H1 (cell line): ENCODE data around the gene TRIM41. TPM values are rescaled to one million over a fixed set of nuclear protein-coding genes. Genes with fewer than 3 reads are reported as not detected.
A peak's percentile ranks its signal among the peaks of the same experiment; 100 is the strongest.

Source experiments
- CTCF ChIA-PET: fragments of 300-600 bp; sonication (Branson Sonifier 250); formaldehyde crosslinking; loops from one replicate; lab custom pipeline; 2021; ENCODE audit not compliant: partially characterized antibody; lab: Charles Lee
- POLR2A ChIA-PET: fragments of 300-600 bp; sonication (Branson Sonifier 250); formaldehyde crosslinking; loops from one replicate; lab custom pipeline; 2021; ENCODE audit warnings: inconsistent platforms; ENCODE audit not compliant: partially characterized antibody; lab: Charles Lee
- DNase-seq, 2 experiments: peaks; one replicate each; pipeline versions ENCODE4 v3.0.0 to v3.0.0-alpha.2; 2010 to 2022; ENCODE audit warnings: low spot score in 2 of 2, low read depth in 1 of 2, mixed read lengths in 1 of 2
- FAIRE-seq: peaks from 2 replicates; lab custom pipeline; 2011; peaks lifted over from hg19 to GRCh38; lab: Jason Lieb, UNC
- H2AFZ ChIP-seq: 2 replicates; pipeline ENCODE4 v1.8.1; 2012; ENCODE audit warnings: low read length, inconsistent platforms
- H2AK5ac ChIP-seq: 2 replicates; pipeline ENCODE4 v1.6.1; 2013; ENCODE audit warnings: low read depth, low read length
- H2BK120ac ChIP-seq: replicated peaks from 2 replicates; pipeline ENCODE3; 2013; ENCODE audit warnings: low read depth, low read length, inconsistent platforms
- H2BK12ac ChIP-seq: 2 replicates; pipeline ENCODE4 v1.6.1; 2013; ENCODE audit warnings: low read depth, low read length
- H2BK15ac ChIP-seq: 2 replicates; pipeline ENCODE4 v1.6.1; 2013; ENCODE audit warnings: low read length
- H2BK20ac ChIP-seq: 2 replicates; pipeline ENCODE4 v1.6.1; 2013; ENCODE audit warnings: low read length
- H2BK5ac ChIP-seq: 2 replicates; pipeline ENCODE4 v1.6.1; 2013; ENCODE audit warnings: low read depth, low read length
- H3K14ac ChIP-seq: 2 replicates; pipeline ENCODE4 v1.6.1; 2013; ENCODE audit warnings: inconsistent platforms; ENCODE audit not compliant: insufficient read length
- H3K18ac ChIP-seq: 2 replicates; pipeline ENCODE4 v1.6.1; 2013; ENCODE audit warnings: low read length; ENCODE audit errors: extremely low read depth
- H3K23ac ChIP-seq: 2 replicates; pipeline ENCODE4 v1.6.1; 2013; ENCODE audit warnings: inconsistent platforms; ENCODE audit not compliant: insufficient read length
- H3K23me2 ChIP-seq: 2 replicates; pipeline ENCODE4 v1.6.1; 2013; ENCODE audit warnings: low read depth, low read length
- H3K27ac ChIP-seq: 2 replicates; pipeline ENCODE4 v1.6.1; 2011; ENCODE audit warnings: low read depth, low read length, inconsistent platforms
- H3K27me3 ChIP-seq, 4 experiments: replicated peaks in 1 of 4; 1 replicate in 1 of 4; 2 replicates in 3 of 4; pipeline versions ENCODE4 v1.6.1 to v1.8.1; 2011 to 2013; ENCODE audit warnings: low read length in 3 of 4, mild to moderate bottlenecking in 3 of 4, inconsistent platforms in 2 of 4, mixed read lengths in 2 of 4, moderate library complexity in 1 of 4; ENCODE audit not compliant: control insufficient read depth in 3 of 4, insufficient read depth in 3 of 4; ENCODE audit errors: extremely low read depth in 1 of 4
- H3K36me3 ChIP-seq, 4 experiments: 2 replicates each; pipeline versions ENCODE4 v1.6.1 to v1.8.1; 2011 to 2013; ENCODE audit warnings: mild to moderate bottlenecking in 4 of 4, low read length in 3 of 4, moderate library complexity in 2 of 4, control low read depth in 1 of 4, inconsistent platforms in 1 of 4; ENCODE audit not compliant: insufficient read depth in 4 of 4, control insufficient read depth in 2 of 4
- H3K4ac ChIP-seq: replicated peaks from 2 replicates; pipeline ENCODE3; 2013; ENCODE audit warnings: low read length, low read depth, mixed read lengths, inconsistent platforms; ENCODE audit not compliant: insufficient read length
- H3K4me1 ChIP-seq, 4 experiments: replicated peaks in 1 of 4; 1 replicate in 1 of 4; 2 replicates in 3 of 4; pipeline versions ENCODE4 v1.6.1 to v1.8.1; 2011 to 2013; ENCODE audit warnings: low read length in 3 of 4, inconsistent platforms in 2 of 4, mixed read lengths in 1 of 4; ENCODE audit not compliant: insufficient read depth in 4 of 4, control insufficient read depth in 3 of 4
- H3K4me2 ChIP-seq, 2 experiments: 2 replicates each; pipeline versions ENCODE4 v1.6.1 to v1.8.1; 2011 to 2013; ENCODE audit warnings: low read depth in 2 of 2, low read length in 2 of 2, control low read depth in 1 of 2, inconsistent platforms in 1 of 2, mild to moderate bottlenecking in 1 of 2; ENCODE audit not compliant: insufficient read depth in 1 of 2
- H3K4me3 ChIP-seq, 4 experiments: fragments of 200-600, 300-600 bp in 1 of 4; sonication (generic), shearing (Covaris generic), sonication (Bioruptor Twin) in 1 of 4; 2 replicates each; pipeline versions ENCODE4 v1.5.1 to v1.8.1; 2011 to 2016; ENCODE audit warnings: low read length in 4 of 4, low read depth in 3 of 4, control low read depth in 2 of 4, inconsistent platforms in 2 of 4, mild to moderate bottlenecking in 2 of 4, mixed read lengths in 1 of 4, moderate library complexity in 1 of 4; ENCODE audit not compliant: insufficient read depth in 2 of 4; ENCODE audit errors: extremely low read depth in 1 of 4
- H3K56ac ChIP-seq: replicated peaks from 2 replicates; pipeline ENCODE3; 2013; ENCODE audit warnings: low read depth, mild to moderate bottlenecking, mixed read lengths, low read length, inconsistent platforms; ENCODE audit not compliant: insufficient read length
- H3K79me1 ChIP-seq: 2 replicates; pipeline ENCODE4 v1.6.1; 2013; ENCODE audit warnings: low read depth, low read length, control low read depth
- H3K79me2 ChIP-seq, 2 experiments: 2 replicates each; pipeline versions ENCODE4 v1.6.1 to v1.8.1; 2012 to 2013; ENCODE audit warnings: low read length in 2 of 2, mild to moderate bottlenecking in 2 of 2, inconsistent platforms in 1 of 2; ENCODE audit not compliant: insufficient read depth in 2 of 2, control insufficient read depth in 1 of 2
- H3K9ac ChIP-seq, 4 experiments: replicated peaks in 1 of 4; 1 replicate in 1 of 4; 2 replicates in 3 of 4; pipeline versions ENCODE4 v1.6.1 to v1.8.1; 2011 to 2013; ENCODE audit warnings: low read depth in 3 of 4, low read length in 3 of 4, control low read depth in 2 of 4, mild to moderate bottlenecking in 2 of 4, moderate library complexity in 2 of 4, inconsistent platforms in 1 of 4; ENCODE audit errors: extremely low read depth in 1 of 4
- H3K9me3 ChIP-seq, 2 experiments: 2 replicates each; pipeline versions ENCODE4 v1.6.1 to v1.8.1; 2012 to 2013; ENCODE audit warnings: mild to moderate bottlenecking in 2 of 2, moderate library complexity in 2 of 2, control low read depth in 1 of 2, inconsistent platforms in 1 of 2, low read depth in 1 of 2, low read length in 1 of 2, mixed read lengths in 1 of 2; ENCODE audit not compliant: insufficient read depth in 2 of 2
- H4K20me1 ChIP-seq, 2 experiments: replicated peaks in 1 of 2; 2 replicates each; pipeline versions ENCODE3 to v1.8.1; 2011 to 2013; ENCODE audit warnings: inconsistent platforms in 2 of 2, low read length in 2 of 2, mild to moderate bottlenecking in 1 of 2; ENCODE audit not compliant: insufficient read depth in 2 of 2, control insufficient read depth in 1 of 2
- H4K5ac ChIP-seq: 2 replicates; pipeline ENCODE4 v1.6.1; 2013; ENCODE audit warnings: low read length, low read depth, mixed read lengths, inconsistent platforms; ENCODE audit not compliant: insufficient read length
- H4K8ac ChIP-seq: 2 replicates; pipeline ENCODE4 v1.8.0; 2013; ENCODE audit warnings: mild to moderate bottlenecking, moderate library complexity, low read length, inconsistent platforms; ENCODE audit not compliant: insufficient read depth; ENCODE audit errors: extremely low read depth
- H4K91ac ChIP-seq: replicated peaks from 2 replicates; pipeline ENCODE3; 2013; ENCODE audit warnings: low read length, mixed read lengths, inconsistent platforms; ENCODE audit not compliant: insufficient read length
- NANOG ChIP-seq: IDR thresholded peaks from 2 replicates; pipeline ENCODE4 v1.6.1; 2011; ENCODE audit warnings: low read length, low read depth, mild to moderate bottlenecking, inconsistent platforms; ENCODE audit not compliant: insufficient read depth, poor library complexity, severe bottlenecking
- RAD21 ChIP-seq, 2 experiments: IDR thresholded peaks in 1 of 2; conservative IDR thresholded peaks in 1 of 2; 2 replicates each; pipeline ENCODE4 v1.6.1; 2011; ENCODE audit warnings: low read depth in 2 of 2, low read length in 2 of 2, improper control_type of control experiment in 1 of 2, inconsistent platforms in 1 of 2, mild to moderate bottlenecking in 1 of 2, moderate library complexity in 1 of 2
- SIN3A ChIP-seq, 2 experiments: IDR thresholded peaks in 1 of 2; conservative IDR thresholded peaks in 1 of 2; 2 replicates each; pipeline ENCODE4 v1.6.1; 2011 to 2012; ENCODE audit warnings: low read length in 2 of 2, improper control_type of control experiment in 1 of 2, low read depth in 1 of 2, mild to moderate bottlenecking in 1 of 2
- TBP ChIP-seq: IDR thresholded peaks from 2 replicates; pipeline ENCODE4 v1.6.1; 2011; ENCODE audit warnings: low read depth, low read length, improper control_type of control experiment
- WGBS, 2 experiments: shearing (Covaris generic) in 1 of 2; methylation state at CpG; one replicate each; pipeline versions ENCODE4 v1.1.6 to v1.1.7; 2013 to 2015; ENCODE audit warnings: low lambda C conversion rate in 2 of 2, mixed read lengths in 2 of 2, inconsistent platforms in 1 of 2, low coverage in 1 of 2, missing lambda C conversion rate in 1 of 2; ENCODE audit not compliant: insufficient replicate concordance in 2 of 2, insufficient coverage in 1 of 2, insufficient read length in 1 of 2; ENCODE audit errors: extremely low coverage in 1 of 2, missing lambda C conversion rate in 1 of 2; 5-methylcytosine and 5-hydroxymethylcytosine counted together
- polyA plus RNA-seq, 7 experiments: library from polyadenylated mRNA; depleted of rRNA in 3 of 7; stranded (reverse) in 5 of 7; unstranded in 2 of 7; fragments of >200 nt in 5 of 7; fragments of 200-250 nt in 2 of 7; gene quantifications; 1 replicate in 5 of 7; 2 replicates in 1 of 7; 4 replicates in 1 of 7; pipeline versions ENCODE4 v1.2.1 to v1.2.3, GENCODE V29; 2011 to 2013; ENCODE audit warnings: missing spikeins in 2 of 7, mixed read lengths in 2 of 7
- total RNA-seq: library from RNA; stranded (reverse); fragmentation: NEBNext Ultra II Directional; extraction: Animal tissue kit (Norgen Biotek cat#: 25700); gene quantifications from 2 replicates; pipeline ENCODE4 v1.2.1, GENCODE V29; 2021
- TF ChIP-seq, protein P1 (sequence below): IDR thresholded peaks from 2 replicates; pipeline ENCODE4 v1.6.1; 2012; ENCODE audit warnings: inconsistent platforms
- TF ChIP-seq, protein P2 (sequence below), 3 experiments: IDR thresholded peaks; 1 replicate in 2 of 3; 2 replicates in 1 of 3; pipeline versions ENCODE4 v1.5.1 to v1.6.1; 2011; ENCODE audit warnings: low read length in 3 of 3, mild to moderate bottlenecking in 3 of 3, inconsistent platforms in 2 of 3, low read depth in 1 of 3, moderate library complexity in 1 of 3; ENCODE audit not compliant: insufficient read depth in 1 of 3; ENCODE audit errors: control extremely low read depth in 1 of 3

Gene TRIM41
- total and polyA plus RNA-seq, 2 of the 8 experiments (the other 6 are each of a cell fraction or from before 2014, with no cell fraction given), result 12.9 to 21.6 TPM

DNA sequence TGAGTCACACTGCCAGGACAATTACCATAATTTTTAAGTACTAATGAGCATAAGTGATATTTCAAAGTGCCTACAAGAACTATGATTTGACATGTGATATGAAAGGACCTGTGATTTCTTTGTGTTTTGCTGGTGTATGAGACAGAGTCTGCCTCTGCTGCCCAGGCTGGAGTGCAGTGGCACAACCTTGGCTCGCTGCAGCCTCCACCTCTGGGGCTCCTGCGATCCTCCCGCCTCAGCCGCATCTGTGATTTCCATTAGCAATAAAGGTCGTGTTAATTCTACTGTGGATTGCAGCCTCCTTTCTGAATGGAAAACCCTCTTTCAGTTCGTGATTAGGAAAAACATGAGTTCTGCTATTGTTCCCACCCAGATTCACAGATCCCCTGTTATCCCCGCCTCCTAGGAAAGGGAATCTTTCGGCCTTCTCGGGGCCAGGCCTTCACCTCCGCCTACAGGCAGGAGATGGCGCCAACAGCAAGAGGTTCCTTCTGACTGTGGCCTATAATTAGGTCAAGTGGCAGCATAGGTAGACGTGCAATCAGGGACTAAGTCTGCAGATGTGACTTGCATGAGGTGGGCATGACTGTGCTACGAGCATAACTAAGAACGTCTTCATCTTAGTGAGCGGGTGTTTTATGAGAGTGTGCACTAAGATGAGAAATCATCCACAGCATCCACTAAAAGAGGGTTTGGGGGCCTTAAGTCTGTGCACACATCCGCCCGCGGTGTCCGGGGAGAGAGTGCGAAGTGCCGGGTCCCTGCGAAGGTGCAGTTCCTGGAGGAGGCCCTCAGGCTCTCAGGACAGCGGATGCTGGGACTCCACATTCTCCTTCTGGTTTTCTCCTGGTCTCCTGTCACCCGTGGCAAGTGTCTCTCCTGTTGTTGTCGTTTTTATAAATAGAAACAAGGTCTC lies 41.2 kb upstream of the TRIM41 start:
- Histone ChIP-seq H3K4me1 (no peaks in the 10 kb centered on the region), H4K20me1 (no peaks in the 10 kb centered on the region), H4K91ac (no peak overlapping the region), H4K8ac (no peak overlapping the region; the same call in 1 of the 2 replicates), H3K4me2 (peak overlapping the region in 1 of 2 experiments; percentile 53; a peak in 2 of 4 replicates), H4K5ac (no peak overlapping the region), H2BK5ac (no peak overlapping the region), H3K9me3 (no peaks in the 10 kb centered on the region; a peak in 1 of 4 replicates), H2BK15ac (no peak overlapping the region), H2BK20ac (no peak overlapping the region), H3K23me2 (no peaks in the 10 kb centered on the region), H3K23ac (no peak overlapping the region), H3K56ac (no peak overlapping the region), H3K18ac (no peak overlapping the region), H3K14ac (no peak overlapping the region), H3K9ac (no peak overlapping the region), H2AFZ (peak overlapping the region; percentile 66; the same call in 1 of the 2 replicates), H3K27me3 (no peaks in the 10 kb centered on the region), H3K36me3 (no peaks in the 10 kb centered on the region), H2BK12ac (no peak overlapping the region), H3K79me1 (no peaks in the 10 kb centered on the region), H3K4ac (no peak overlapping the region), H3K27ac (no peak overlapping the region), H3K4me3 (no peak overlapping the region), H2AK5ac (no peak overlapping the region), H2BK120ac (no peak overlapping the region), H3K79me2 (no peaks in the 10 kb centered on the region)
- ChIA-PET CTCF (interaction anchor here (0.6 to 3.6 kb wide), 9 partner anchors 9 to 81 kb away, joined by 3 to 23 read pairs (median 3); no protein-coding TSS in a partner anchor), POLR2A (interaction anchor here (3.0 kb wide), 1 partner anchor 53 kb away, joined by 12 read pairs; no protein-coding TSS in a partner anchor)
- WGBS, 2 experiments, result 55% methylated on average over 25 of the region's 25 CpGs; no CpG with 5 or more reads in 1 of the 2 experiments
- FAIRE-seq, result peak; percentile 28
- DNase-seq, result peak in 1 of 2 experiments; percentile 76
- TF ChIP-seq TBP, result 0 out of 2 replicates have a peak, but pooled peaks have one; percentile 34
- no peak for TF ChIP-seq NANOG
- TF ChIP-seq, protein P1, sequence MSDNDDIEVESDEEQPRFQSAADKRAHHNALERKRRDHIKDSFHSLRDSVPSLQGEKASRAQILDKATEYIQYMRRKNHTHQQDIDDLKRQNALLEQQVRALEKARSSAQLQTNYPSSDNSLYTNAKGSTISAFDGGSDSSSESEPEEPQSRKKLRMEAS, result 0 out of 2 replicates have a peak, but pooled peaks have one; percentile 14
- peak; percentile 85 for TF ChIP-seq RAD21 (IDR thresholded peaks at IDR 0.05 in 1 of 2, conservative IDR thresholded peaks at IDR 0.05 in 1 of 2; ENCODE audit: low read depth in 2 of 2, low read length in 2 of 2)
- TF ChIP-seq SIN3A (conservative IDR thresholded peaks at IDR 0.05 in 1 of 2, IDR thresholded peaks at IDR 0.05 in 1 of 2; ENCODE audit: low read depth in 1 of 2, low read length in 2 of 2), result 0 out of 4 replicates have a peak, but pooled peaks of 1 of the 2 experiments have one; percentile 27
- TF ChIP-seq, protein P2, sequence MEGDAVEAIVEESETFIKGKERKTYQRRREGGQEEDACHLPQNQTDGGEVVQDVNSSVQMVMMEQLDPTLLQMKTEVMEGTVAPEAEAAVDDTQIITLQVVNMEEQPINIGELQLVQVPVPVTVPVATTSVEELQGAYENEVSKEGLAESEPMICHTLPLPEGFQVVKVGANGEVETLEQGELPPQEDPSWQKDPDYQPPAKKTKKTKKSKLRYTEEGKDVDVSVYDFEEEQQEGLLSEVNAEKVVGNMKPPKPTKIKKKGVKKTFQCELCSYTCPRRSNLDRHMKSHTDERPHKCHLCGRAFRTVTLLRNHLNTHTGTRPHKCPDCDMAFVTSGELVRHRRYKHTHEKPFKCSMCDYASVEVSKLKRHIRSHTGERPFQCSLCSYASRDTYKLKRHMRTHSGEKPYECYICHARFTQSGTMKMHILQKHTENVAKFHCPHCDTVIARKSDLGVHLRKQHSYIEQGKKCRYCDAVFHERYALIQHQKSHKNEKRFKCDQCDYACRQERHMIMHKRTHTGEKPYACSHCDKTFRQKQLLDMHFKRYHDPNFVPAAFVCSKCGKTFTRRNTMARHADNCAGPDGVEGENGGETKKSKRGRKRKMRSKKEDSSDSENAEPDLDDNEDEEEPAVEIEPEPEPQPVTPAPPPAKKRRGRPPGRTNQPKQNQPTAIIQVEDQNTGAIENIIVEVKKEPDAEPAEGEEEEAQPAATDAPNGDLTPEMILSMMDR (IDR thresholded peaks at IDR 0.05; ENCODE audit: control extremely low read depth in 1 of 3, insufficient read depth in 1 of 3, low read depth in 1 of 3, low read length in 3 of 3), result peak in 2 of 3 experiments; percentile 80 to 90; a peak in 3 of 4 replicates
